Measurements from ENCODE around the gene AMH.

DNA sequence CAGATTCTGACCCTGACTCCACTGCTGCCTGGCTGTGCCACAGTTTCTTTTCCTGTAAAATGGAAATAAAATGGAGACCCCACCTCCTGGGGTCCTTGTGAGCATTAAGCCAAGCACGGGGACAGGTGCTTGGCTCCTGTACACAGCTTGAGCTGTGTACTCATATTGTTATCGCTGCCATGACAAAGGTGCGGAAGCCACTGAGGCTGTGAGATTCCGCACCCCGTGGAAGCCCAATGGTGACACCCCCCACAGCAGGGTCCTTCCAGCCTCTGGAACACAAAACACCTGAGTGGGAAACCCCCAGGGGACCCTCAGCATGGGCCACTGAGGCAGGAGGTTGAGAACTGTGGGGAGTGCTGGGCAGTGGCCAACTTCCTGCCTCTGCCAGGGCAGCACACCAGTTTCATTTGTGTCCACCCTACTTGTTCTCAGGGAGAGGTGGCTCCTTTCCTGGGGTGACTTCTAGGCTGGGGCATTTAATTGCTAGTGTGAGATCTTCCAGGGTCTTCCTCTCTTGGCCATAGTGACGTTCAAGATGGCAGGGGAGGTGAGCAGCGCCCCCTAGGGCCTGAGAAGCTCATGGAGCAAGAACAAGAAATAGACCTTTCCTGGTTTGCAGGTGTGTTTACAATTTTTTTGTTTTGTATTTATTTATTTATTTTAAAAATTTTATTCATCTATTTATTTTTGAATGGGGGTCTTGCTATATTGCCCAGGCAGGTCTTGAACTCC, 12.5 kb downstream of the AMH start:
- TF ChIP-seq, protein P1, sequence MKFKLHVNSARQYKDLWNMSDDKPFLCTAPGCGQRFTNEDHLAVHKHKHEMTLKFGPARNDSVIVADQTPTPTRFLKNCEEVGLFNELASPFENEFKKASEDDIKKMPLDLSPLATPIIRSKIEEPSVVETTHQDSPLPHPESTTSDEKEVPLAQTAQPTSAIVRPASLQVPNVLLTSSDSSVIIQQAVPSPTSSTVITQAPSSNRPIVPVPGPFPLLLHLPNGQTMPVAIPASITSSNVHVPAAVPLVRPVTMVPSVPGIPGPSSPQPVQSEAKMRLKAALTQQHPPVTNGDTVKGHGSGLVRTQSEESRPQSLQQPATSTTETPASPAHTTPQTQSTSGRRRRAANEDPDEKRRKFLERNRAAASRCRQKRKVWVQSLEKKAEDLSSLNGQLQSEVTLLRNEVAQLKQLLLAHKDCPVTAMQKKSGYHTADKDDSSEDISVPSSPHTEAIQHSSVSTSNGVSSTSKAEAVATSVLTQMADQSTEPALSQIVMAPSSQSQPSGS (tag by site-specific recombination; IDR thresholded peaks at IDR 0.05; ENCODE audit: low read depth) = no peak
- TF ChIP-seq ZFP37 (tag by site-specific recombination; IDR thresholded peaks at IDR 0.05) = no peak

Data from HEK293 (cell line).